ENCODE measurements around the gene WDR70.

- no peak for TF ChIP-seq CTCF (IDR thresholded peaks at IDR 0.05; ENCODE audit: low read depth, low read length, missing input control)
- no peak for TF ChIP-seq RXRA (IDR thresholded peaks at IDR 0.05)
- no peak for TF ChIP-seq FOXA1 (IDR thresholded peaks at IDR 0.05)
Observed at GRCh38 chr5:37685816-37686215, 306.7 kb downstream of the WDR70 start.

All from liver (tissue), 3 donors.